Sigmoid colon (tissue), 4 donors: ENCODE measurements around the gene ARHGEF37.

Source experiments
- EP300 ChIP-seq, 4 donors: sonication (generic); formaldehyde crosslinking; IDR thresholded peaks; one replicate each; pipeline ENCODE4 v1.6.1; 2017; ENCODE audit warnings: antibody characterized with exemption in 4 of 4
- POLR2A ChIP-seq, 2 donors: fragments of 450-650 bp; IDR thresholded peaks; one replicate each; pipeline ENCODE4 v1.6.1; 2016; ENCODE audit warnings: antibody characterized with exemption in 2 of 2, mild to moderate bottlenecking in 2 of 2, moderate library complexity in 2 of 2
- TF ChIP-seq, protein P1 (sequence below), 4 experiments: fragments of 450-650 bp in 3 of 4; fragments of 200-600 bp in 1 of 4; IDR thresholded peaks; one replicate each; pipeline ENCODE4 v1.5.1; 2016 to 2019; ENCODE audit warnings: antibody characterized with exemption in 4 of 4, mild to moderate bottlenecking in 3 of 4, moderate library complexity in 2 of 4

DNA sequence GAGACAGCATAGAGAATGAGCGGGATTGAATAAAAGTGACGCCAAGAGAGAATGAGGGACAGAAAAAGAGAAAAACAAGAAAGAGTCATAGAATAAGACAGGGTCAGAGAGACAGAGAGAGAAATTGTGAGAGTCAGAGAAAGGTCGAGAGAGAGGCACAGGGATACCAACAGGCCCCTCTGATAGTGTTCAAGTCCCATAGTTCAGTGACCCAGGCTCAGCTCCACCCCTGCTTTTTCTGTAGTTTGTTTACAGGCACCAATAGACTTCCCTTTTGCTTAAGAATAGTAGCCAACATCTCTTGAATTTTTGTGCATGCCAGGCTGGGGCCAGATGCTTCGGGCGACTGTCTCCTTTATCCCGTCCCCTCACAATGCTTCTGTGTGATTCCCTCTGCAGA lies 62.5 kb downstream of the ARHGEF37 start:
- TF ChIP-seq, protein P1, sequence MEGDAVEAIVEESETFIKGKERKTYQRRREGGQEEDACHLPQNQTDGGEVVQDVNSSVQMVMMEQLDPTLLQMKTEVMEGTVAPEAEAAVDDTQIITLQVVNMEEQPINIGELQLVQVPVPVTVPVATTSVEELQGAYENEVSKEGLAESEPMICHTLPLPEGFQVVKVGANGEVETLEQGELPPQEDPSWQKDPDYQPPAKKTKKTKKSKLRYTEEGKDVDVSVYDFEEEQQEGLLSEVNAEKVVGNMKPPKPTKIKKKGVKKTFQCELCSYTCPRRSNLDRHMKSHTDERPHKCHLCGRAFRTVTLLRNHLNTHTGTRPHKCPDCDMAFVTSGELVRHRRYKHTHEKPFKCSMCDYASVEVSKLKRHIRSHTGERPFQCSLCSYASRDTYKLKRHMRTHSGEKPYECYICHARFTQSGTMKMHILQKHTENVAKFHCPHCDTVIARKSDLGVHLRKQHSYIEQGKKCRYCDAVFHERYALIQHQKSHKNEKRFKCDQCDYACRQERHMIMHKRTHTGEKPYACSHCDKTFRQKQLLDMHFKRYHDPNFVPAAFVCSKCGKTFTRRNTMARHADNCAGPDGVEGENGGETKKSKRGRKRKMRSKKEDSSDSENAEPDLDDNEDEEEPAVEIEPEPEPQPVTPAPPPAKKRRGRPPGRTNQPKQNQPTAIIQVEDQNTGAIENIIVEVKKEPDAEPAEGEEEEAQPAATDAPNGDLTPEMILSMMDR (IDR thresholded peaks at IDR 0.05) = no peak
- TF ChIP-seq POLR2A (IDR thresholded peaks at IDR 0.05) = no peak
- TF ChIP-seq EP300 (IDR thresholded peaks at IDR 0.05) = no peak
